ENCODE data around the gene TRPV5.

TRPV5 gene

DNA sequence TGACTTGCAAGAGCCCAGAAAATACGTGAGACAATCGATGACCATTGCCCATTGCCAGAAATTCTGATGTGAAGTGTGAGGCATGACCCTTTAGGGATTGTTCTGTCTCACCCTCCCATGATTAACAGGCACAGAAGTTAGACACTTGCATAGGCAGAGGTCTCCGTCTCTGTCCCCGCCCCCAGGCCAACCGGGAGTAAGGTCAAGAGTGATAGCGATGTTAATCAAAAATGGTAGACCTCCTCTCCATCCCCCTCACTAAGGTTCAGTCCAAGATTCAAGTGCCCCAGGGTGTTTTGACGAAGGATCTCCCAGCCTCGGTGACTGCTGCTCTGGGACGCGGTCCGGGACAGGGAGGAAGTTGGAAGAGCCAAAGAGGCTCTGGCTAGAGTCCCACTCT is 25.3 kb downstream of the TRPV5 start:
- DNase-seq: no peak

DNA sequence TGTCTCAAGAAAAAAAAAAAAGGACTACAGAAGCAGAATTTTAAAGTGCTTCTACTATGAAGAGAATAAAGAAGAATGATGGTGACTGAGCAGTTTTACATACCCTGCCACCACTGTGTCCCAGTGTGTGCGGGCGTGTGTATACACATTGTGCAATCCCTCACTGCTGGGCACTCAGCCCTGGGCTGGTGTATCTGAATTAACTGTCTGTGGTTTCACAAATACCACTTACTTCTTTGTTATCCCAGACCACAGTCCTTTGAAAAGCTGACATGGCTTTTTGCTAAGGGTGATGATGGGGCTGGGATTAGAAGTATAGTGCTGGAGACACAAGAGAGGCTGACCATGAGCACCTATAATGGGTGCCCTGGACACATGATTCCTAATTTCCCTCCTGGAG is 26.9 kb downstream of the TRPV5 start:
- no peak for DNase-seq

DNA sequence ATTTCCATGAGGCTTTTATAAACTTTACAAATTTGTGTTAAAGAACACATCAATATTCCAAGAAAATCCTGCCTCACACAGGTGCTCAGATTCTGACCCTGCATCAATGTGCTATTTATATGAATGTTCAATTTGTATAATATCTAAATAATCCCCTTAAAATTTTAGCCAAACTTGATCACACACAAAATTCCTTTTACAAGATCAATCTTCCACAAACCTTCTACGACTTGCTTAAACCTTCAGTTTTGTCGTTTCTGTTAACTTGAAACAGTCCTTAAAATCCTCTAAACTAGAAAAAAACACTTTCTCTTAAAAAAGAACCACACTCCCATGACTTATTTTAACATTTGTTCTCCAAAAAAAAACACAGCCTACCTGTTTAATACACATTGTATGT is 27.8 kb downstream of the TRPV5 start:
- DNase-seq: no peak

DNA sequence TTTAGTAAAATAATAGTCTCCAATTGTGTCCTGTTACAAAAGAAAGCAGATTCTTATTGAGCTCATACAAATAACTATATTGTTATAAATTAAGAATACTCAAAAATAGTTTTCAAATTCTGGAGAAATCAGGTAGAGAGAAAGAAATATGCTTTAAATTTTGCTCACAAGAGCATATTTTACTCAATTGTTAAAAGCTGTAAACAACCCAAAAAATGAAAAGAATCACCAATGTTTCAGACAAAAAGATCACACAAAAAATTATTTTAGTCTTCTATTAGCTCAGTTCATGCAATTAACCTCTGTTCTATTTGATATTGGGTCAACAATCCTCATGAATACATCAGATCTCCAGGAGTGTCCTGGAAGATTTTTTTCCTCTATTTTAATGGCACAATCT is 29.4 kb downstream of the TRPV5 start:
- no peak for DNase-seq

DNA sequence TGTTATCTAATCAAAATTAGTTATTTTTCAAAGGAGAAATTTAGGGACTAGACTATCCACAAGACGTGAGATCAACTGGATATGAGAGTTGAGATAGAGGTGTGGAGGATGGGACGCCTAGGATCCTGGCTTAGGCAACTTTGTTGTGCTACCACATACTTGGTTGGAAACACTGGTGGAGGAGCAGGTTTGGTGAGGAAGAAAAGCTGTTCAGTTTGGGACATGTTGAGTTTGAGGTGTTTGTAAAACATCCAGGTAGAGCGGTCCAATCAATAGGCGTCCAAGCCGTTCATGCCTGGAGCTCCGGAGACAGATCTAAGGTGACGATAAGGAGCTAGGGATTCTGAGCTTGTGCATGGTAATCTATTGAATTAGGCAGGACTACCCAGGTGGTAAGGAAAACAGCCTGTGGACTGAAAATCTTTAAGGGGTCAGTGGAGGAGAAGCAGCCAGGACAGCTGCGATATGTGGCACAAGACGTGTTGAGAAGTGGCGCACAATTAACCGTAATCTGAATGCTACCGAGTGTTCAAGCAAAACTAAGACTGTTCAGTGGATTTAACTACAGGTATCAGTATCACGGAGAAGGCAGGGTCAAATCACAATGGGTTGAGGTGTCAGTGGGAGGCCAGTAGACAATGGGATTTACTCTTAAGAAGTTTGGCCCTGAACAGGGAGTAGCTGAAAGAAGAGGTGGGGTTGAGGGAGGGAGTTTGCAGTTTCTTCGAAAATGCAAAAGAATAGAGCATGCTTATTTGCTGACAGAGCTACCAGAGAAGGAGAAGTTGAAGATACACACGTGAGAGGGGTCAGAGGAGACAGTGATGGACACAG is 31.9 kb downstream of the TRPV5 start:
- DNase-seq: no peak

DNA sequence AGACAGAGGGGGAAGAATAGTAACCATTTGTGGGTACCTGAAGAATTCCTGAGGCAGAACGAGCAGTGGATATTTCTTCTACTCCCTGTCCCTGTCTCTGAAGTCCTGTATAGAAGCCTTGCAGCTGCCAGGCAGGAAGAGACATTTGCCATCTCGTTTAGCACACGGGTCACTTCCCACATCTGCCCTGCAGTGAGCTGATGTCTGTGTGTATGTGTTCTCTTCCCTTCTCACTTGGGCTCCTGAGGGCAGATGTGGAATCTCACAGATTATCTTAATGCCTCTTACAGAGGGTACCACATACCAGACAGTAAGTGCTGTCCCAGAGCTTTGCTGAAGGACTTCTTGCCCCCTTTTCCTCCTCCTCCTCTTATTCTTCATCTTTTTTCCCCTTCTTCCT is 33.9 kb downstream of the TRPV5 start:
- no peak for DNase-seq

DNA sequence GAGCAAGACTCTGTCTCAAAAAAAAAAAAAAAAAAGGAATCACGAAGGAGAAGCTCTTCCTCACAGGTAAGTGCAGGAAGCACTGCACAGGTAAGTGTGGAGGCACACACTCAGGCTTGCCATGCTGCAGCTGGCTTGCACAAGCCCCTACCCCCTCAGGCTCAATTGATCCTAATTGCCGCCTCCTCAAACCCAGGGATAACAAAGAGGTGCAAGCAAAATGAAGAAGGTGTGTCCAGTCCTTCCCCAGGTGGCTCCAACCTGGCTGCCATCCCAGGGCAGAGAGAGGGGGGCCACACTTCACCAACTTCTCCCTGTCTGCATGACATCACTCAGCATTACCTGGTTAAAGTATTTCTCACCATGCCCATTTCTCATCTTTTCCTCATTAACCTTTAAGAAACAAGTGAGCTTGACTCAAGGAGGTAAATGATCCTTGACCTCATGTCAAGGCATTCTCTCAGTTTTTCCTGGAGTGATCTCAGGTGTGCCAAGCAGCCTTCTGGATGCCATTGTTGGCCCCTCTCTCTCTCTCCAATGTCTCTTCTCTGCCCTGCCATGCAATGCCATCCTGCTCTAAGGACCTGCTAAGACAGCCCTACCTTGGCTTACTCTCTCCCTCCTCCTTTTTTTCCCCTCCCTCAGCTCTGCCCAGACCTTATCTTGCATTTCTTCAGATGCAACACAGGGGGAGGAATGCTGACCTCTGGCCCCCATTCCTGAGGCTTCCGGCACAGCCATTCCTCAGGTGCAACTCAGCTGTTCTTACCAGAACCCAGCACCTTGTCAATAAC is 35.0 kb downstream of the TRPV5 start:
- no peak for DNase-seq

DNA sequence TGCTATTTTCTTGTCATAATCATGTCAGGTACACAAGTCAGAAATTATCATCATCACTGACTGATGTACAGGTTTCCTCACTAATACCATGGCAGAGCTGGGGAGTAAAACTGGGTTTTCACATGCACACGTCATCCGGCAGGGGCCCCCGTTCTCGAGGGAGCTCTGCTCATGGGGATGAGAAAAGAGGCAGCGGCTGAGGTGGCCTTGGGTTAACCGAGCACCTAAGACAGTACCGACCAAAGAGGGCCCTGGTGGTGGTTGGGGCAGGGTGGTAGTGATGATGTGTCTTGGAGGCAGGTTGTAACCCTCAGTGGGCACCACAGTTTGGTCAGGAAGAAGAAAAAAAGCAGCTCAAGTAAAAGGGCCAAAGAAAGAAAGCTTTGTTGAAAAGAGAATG is 35.9 kb downstream of the TRPV5 start:
- DNase-seq: no peak

DNA sequence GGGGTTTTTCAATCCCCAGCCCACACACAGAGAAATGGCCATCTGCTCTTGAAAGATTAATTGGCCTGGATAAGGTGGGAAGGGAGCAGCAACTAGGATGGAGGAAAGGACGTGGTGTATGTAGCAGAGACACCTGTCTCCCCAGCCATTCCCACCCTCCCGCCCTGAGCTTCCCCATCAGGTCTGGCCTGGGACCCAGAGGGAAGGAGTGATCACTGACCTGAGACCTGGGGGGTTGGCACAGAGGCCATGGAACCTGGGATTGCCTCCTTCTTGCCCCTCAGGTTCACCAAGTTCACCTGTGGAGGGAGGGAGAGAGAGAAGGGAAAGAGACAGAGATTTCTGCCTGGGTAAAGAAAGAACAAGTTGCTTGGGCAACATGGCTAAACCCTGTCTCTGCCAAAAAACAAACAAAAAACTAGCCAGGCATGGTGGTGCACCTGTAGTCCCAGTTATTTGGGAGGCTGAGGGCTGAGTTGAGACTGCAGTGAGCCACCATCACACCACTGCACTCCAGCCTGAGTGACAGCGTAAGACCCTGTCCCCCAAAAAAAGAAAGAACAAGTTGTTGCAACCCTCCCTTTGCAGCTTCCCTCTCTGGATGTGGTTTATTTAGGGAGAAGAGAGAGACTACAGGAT is 36.7 kb downstream of the TRPV5 start:
- DNase-seq: no peak

DNA sequence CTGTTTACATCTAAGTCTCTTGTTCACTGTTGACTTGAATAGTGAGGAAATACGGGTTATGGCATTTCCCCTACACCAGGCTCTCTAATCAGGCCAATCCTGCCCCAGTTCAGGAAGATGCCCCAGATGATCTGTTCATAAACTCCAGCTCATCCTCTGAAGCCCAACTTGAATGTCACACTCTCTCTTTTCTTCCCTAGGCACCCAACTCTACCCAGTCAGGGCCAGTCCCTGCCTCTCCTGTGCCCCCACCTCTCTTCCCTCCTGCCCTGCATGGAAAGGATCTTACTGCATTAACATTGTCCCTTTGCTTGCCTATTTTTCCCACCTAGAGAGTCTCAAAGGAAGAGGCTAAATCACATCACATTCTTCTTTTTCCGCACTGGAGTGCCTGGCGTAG is 37.4 kb downstream of the TRPV5 start:
- DNase-seq: no peak

DNA sequence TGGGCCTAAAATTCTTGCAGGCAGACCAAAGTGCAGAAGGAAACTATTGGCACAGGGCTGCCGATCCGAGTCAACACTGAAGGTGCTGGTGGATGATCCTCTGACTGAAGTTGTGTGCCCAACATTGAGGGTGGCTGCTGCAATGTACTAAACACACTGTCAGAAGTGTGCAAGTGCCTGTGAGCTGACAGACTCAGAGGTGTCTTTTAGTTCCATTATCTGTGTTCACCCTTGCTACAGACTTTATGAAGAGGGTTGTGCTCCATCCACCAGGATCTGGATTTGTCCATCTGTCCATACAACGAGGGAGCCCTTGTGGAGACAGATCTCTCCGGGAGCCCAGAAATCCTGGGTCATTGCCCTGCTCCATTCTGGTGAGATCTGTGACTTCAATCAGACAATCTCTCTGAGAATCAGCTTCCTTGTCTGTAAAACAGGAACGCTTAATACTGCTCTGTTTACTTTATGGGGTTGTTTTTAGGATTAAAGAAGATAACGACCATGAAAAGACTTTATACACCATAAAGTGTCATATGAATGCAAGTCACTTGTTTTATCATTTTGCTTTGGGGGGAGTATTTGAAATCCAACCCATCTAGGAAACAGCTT is 38.5 kb downstream of the TRPV5 start:
- DNase-seq: no peak

DNA sequence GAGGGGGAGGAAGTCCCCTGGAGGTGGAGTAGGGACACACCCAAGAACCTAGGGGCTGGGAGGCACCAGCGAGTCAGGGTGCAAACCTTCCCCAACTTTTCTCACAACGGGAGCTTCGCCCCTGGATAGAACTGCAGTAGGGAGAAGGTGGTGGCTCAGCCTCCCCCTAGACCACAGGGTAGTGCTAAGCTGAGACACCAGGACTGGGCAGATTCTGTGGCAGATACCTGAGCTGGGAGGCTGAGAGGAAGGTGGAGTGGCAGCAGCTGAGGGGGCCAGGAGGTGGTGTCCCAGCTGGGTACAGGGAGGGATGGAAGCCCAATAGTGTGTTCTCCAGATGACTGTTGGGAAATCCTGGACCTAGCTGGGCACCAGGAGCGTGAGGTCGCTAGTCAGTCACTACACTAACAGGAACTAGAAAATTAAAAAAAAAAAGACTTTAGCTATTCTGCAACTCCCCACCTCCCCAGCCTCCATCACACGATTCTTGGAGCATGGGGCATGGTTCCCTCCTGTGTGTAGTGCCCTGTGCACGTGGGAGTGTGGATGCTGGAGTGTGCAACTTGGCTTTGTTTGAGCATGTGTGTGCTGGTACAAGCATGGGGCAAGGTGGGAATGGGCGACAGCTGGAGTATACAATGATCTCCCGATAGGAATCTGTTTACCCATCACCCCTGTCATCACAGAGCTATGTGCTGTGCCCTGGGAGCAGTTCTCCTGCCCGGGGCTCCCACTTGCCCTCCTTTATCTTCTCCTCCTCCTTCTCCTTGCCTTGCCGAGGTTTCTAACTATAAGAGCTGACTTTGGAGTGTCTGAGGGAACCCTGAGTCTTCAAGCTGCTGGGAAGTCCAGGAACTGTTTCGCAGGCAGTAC is 39.2 kb downstream of the TRPV5 start:
- no peak for DNase-seq

DNA sequence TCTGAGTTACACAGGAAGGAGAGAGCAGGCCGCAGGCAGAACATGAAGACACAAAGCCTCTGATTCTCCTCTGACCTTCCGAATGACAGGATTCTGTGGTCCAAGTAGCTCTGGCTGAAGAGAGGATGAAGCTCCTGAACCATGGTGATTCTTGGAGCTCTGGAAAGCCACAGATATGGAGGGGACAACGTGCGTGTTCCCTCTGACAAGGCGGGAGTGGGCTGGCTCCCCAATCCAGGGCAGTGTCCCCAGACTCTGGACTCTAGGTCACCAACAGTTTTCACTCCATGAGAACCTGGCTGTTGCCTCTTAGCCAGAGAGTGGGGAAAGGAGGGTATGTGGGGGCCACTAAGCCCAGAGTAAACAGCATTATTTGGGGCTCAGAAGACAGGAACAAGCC is 40.6 kb downstream of the TRPV5 start:
- no peak for DNase-seq

DNA sequence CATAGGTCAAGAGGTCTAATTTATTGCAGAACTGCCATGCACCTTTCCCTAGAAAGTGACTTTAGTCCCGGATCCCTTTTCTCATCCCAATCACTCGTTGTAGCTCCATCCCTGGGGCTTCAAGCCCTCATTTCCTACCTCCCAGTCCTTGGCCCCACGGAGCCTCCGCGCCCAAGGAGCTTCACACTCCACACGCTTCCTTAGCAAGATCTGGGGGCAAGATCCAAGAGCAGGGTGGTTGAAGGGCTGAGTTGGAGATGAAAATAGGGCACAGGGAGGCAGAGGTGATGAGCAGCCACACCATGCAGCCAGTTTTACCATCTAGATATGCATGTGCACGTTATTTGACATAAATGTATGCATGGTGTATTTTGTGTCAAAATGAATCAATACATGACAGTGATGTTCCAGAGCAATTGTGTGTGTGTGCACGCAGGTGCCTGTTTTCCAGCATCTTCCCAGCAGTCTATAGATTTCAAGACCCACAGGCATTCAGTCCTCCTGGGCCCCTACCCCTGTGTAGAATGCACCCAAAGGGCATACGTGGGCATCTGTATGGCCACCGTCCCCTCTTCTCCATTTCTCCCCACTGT is 42.0 kb downstream of the TRPV5 start:
- DNase-seq: no peak

DNA sequence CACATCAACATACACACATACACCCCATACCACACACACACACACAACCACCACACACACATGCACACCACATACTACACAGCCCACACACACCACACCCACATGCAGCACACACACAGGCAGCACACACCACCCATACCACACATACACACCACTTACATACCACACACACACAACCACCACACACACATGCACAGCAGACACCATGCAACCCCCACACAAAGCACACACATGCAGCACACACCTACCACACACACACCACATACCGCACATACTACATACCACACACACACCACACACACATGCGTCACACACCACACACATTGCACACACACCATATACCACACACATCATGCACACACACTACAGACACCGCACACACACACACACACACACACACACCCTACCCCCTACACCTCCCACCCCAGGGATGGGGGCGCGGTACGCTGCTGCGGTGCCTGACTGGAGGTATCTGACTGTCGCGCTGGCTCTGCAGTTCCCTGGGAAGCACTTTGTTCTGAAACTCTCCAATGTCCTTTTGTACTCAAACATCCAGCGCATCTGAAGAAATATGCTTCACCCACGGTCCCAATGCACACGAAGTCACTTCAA is 42.6 kb downstream of the TRPV5 start:
- DNase-seq: no peak

DNA sequence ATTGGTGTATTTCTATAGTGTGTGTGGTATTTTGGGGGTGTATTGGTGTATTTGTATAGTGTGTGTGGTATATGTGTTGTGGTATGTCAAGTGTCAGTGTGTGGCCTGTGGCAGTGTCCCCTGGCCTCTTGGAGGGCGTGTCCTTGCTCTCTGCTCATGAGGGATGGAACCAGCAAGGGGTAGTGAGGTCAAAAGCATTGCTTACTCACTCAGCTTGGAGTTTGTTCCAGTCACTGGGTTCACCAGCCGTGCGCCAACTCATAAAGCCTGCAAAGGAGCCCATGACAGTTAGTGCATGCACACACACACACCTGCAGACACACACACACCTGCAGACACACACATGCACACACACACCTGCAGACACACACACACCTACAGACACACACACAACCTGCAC is 43.7 kb downstream of the TRPV5 start:
- no peak for DNase-seq

DNA sequence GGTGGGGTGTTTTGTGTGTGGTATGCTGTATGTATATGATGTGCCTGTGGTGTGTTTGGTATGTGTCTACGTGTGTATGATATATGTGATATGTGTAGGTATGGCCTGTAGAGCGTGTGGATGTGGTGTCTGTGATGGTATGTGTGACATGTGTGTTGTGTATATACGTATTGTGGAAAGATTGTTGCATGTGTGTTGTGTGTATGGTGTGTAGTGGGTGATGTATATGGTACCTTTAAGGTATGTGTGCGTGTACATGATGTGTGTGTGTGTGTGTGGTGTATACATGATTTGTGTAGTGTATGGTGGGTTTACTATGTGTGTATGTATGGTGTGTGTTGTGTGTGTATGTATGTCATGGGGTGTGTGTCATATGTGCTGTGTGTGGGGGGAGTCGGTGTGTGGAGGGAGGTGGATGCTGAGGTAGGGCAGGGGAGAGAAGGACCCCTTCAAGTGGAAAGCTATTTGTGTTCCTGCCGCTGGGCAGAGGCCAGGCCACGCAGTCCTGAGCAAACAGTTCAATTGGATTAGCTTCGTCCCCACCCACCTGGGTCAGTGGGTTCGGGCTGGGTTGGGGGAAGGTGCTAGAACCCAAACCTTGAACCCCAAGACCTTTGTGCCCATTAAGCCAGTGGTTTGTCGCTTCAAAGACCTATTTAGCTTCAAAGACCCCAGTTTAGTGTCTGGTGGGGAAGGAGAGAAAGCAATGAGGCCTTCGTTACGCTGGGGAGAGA is 46.1 kb downstream of the TRPV5 start:
- no peak for DNase-seq

DNA sequence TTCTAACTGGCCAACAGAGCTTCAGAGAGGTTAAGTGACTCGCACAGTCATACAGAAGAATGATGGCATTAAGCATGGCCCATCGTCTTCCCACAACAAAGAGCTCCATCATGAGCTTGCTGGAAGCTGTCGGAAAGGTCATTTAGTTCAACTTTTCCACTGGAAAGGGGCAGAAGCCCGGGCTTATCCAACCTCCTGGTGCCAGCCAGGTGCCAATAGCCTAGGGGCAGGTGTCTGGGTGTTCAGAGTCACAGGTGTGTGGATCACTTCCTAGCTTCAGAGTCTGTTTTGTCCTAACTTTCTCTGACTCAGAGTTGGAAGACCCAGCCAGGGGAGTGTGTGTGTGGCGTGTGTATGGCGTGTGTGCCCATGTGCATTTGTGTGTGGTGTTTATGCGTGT is 46.7 kb downstream of the TRPV5 start:
- DNase-seq: no peak

DNA sequence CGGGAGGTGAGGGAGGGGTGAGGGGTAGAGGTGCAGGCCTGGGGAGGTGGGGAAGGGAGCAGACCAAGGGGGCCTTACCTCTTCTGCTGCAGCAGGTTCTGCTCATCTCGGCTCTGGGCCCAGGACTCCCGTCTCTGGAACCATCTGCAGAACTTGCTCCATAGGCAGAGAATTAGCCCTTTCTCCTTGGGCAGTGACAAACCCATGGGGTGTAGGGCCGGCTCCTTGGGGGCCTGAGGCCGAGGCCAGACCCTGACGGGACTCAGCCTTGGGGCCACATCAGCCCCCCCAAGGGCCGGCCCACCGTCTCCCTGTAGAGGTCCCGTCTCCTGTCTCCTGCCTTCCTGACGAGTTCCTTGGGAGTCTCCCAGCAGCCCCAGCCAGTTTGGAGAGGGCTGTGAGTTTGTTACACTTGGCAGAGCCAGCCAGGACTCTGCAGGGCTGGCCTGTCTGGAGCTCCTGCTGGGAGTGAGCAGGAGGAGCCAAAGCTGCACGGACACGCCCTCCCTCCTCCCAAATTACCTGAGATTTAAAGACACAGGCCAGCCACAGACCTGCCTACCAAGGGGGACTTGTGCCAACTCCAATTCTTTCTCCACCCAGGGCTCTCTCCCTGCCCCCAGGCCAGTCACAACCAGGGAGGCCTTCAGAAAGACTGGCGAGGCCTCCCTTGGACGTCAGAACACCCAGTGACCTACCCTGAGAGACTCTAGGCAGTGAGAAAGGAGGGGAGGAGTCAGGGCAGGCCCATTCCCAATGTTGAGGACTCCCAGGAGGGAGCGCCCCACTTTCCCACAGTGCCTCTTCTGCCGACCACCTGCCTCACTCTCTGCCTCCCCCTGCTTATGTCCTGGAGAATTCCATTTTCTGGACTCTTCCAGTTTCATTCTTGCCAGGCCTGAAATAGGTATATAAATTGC is 48.0 kb downstream of the TRPV5 start, which contains the start of gene TRPV6:
TSS of gene TRPV6 (minus strand) at position 435 of the 920 bp plus-strand sequence.
- no peak for DNase-seq

DNA sequence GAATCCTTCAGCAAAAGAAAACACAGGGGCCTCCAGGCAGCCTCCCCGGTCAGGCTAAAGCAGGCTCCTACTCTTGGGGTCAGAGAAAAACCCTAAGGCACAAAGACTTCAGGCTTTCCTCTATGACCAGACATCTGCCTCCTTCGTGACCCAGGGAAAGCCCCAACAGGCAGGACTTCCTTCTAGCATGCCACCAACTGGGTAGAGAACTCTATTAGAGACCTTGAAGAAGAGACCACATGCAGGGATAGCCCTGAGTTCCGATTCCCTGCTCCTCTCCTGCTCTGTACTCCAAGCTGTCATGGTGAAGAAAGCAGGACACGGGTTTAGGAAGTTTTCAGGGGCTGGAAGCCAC is 49.3 kb downstream of the TRPV5 start:
- DNase-seq: no peak
